ENCODE data around the gene TCF12. TPM values are rescaled to one million over a fixed set of nuclear protein-coding genes. Genes with fewer than 3 reads are reported as not detected.

TCF12 gene
- total RNA-seq, 1 experiment from 2014 or later, result 102 TPM

GRCh38 chr15:57026016-57026592 lies 107.7 kb downstream of the TCF12 start:
- Histone ChIP-seq H3K36me3 (ENCODE audit: control insufficient read depth, insufficient read depth, low read length) (no peaks in the 10 kb centered on the region), H3K27ac (ENCODE audit: low read length) (no peak overlapping the region), H3K9me3 (ENCODE audit: control insufficient read depth, insufficient read depth, low read depth, low read length) (no peaks in the 10 kb centered on the region; the same call in 1 of the 2 replicates), H3K4me1 (ENCODE audit: control insufficient read depth, insufficient read depth, low read length) (0 out of 2 replicates have a peak, but pooled peaks cover under 1% of the 10 kb centered on the region), H3K27me3 (ENCODE audit: control insufficient read depth, insufficient read depth, low read length) (no peaks in the 10 kb centered on the region), H3K4me3 (ENCODE audit: low read depth in 2 of 2, low read length in 2 of 2) (no peak overlapping the region)
- BruUV-seq (replicated peaks), result no TSS peak
- DNase-seq (ENCODE audit: low read depth, low spot score) (no peak), ATAC-seq (no peak)
- ChIA-PET CTCF (no interaction called here), POLR2A (no interaction called here)
- TF ChIP-seq SIN3A (IDR thresholded peaks at IDR 0.05; ENCODE audit: borderline replicate concordance, insufficient read depth, low read depth, low read length), result no peak
- no peak for TF ChIP-seq REST (IDR thresholded peaks at IDR 0.05; ENCODE audit: insufficient read depth in 1 of 2, low read depth in 2 of 2, low read length in 1 of 2)
- no peak for TF ChIP-seq CTCF (IDR thresholded peaks at IDR 0.05)
- no peak for TF ChIP-seq POLR2AphosphoS5 (IDR thresholded peaks at IDR 0.05; ENCODE audit: low read depth, low read length)
- no peak for TF ChIP-seq TCF7L2 (IDR thresholded peaks at IDR 0.05; ENCODE audit: low read depth, low read length)
- in situ Hi-C loops (cut with HindIII; ENCODE audit: low pct_unique_long_range_greater_than_20kb, low sequenced_read_pairs) (no loop called here), intact Hi-C loops (cut with micrococcal nuclease; ENCODE audit: unreplicated experiment) (no loop called here)

GRCh38 chr15:57027596-57027995 lies 109.2 kb downstream of the TCF12 start:
- no peak for DNase-seq (ENCODE audit: low read depth, low spot score)
- H3K27me3 ChIP-seq (ENCODE audit: control insufficient read depth, insufficient read depth, low read length), result no peaks in the 10 kb centered on the region
- no peak overlapping the region for H3K27ac ChIP-seq (ENCODE audit: low read length)
- no peaks in the 10 kb centered on the region; the same call in 1 of the 2 replicates for H3K9me3 ChIP-seq (ENCODE audit: control insufficient read depth, insufficient read depth, low read depth, low read length)
- TF ChIP-seq SIN3A (IDR thresholded peaks at IDR 0.05; ENCODE audit: borderline replicate concordance, insufficient read depth, low read depth, low read length) (no peak), TCF7L2 (IDR thresholded peaks at IDR 0.05; ENCODE audit: low read depth, low read length) (no peak), POLR2AphosphoS5 (IDR thresholded peaks at IDR 0.05; ENCODE audit: low read depth, low read length) (no peak)
- ChIA-PET CTCF (no interaction called here), POLR2A (no interaction called here)
- in situ Hi-C loops (cut with HindIII; ENCODE audit: low pct_unique_long_range_greater_than_20kb, low sequenced_read_pairs) (no loop called here), intact Hi-C loops (cut with micrococcal nuclease; ENCODE audit: unreplicated experiment) (no loop called here)
- 0 out of 2 replicates have a peak, but pooled peaks cover 4% of the 10 kb centered on the region for H3K4me1 ChIP-seq (ENCODE audit: control insufficient read depth, insufficient read depth, low read length)
- BruUV-seq (replicated peaks), result no TSS peak
- H3K36me3 ChIP-seq (ENCODE audit: control insufficient read depth, insufficient read depth, low read length), result no peaks in the 10 kb centered on the region
- no peak for ATAC-seq
- H3K4me3 ChIP-seq (ENCODE audit: low read depth in 2 of 2, low read length in 2 of 2), result no peak overlapping the region

- no TSS peak for BruUV-seq (replicated peaks)
- intact Hi-C loops (cut with micrococcal nuclease; ENCODE audit: unreplicated experiment) (no loop called here), in situ Hi-C loops (cut with HindIII; ENCODE audit: low pct_unique_long_range_greater_than_20kb, low sequenced_read_pairs) (no loop called here)
- Histone ChIP-seq H3K4me3 (ENCODE audit: low read depth in 2 of 2, low read length in 2 of 2) (no peak overlapping the region), H3K4me1 (ENCODE audit: control insufficient read depth, insufficient read depth, low read length) (0 out of 2 replicates have a peak, but pooled peaks cover 4% of the 10 kb centered on the region), H3K27me3 (ENCODE audit: control insufficient read depth, insufficient read depth, low read length) (no peaks in the 10 kb centered on the region), H3K27ac (ENCODE audit: low read length) (no peak overlapping the region), H3K36me3 (ENCODE audit: control insufficient read depth, insufficient read depth, low read length) (no peaks in the 10 kb centered on the region), H3K9me3 (ENCODE audit: control insufficient read depth, insufficient read depth, low read depth, low read length) (no peaks in the 10 kb centered on the region; the same call in 1 of the 2 replicates)
- DNase-seq (ENCODE audit: low read depth, low spot score) (no peak), ATAC-seq (no peak)
- no peak for TF ChIP-seq POLR2AphosphoS5 (IDR thresholded peaks at IDR 0.05; ENCODE audit: low read depth, low read length)
- no peak for TF ChIP-seq SIN3A (IDR thresholded peaks at IDR 0.05; ENCODE audit: borderline replicate concordance, insufficient read depth, low read depth, low read length)
- no peak for TF ChIP-seq TCF7L2 (IDR thresholded peaks at IDR 0.05; ENCODE audit: low read depth, low read length)
- TF ChIP-seq REST (IDR thresholded peaks at IDR 0.05; ENCODE audit: insufficient read depth in 1 of 2, low read depth in 2 of 2, low read length in 1 of 2), result no peak
- no peak for TF ChIP-seq CTCF (IDR thresholded peaks at IDR 0.05)
- ChIA-PET POLR2A (no interaction called here), CTCF (no interaction called here)
Measured at GRCh38 chr15:57028176-57028575, 109.7 kb downstream of the TCF12 start.
